Liver (tissue), 9 donors: ENCODE measurements around the gene TIMP1. TPM values are rescaled to one million over a fixed set of nuclear protein-coding genes. Genes with fewer than 3 reads are reported as not detected.

ENCODE experiments used
- DNase-seq: peaks from one replicate; pipeline ENCODE4 v3.0.0-alpha.2; 2017; ENCODE audit warnings: low spot score
- H3K27ac ChIP-seq, 2 donors: one replicate each; pipeline ENCODE4 v1.7.0; 2013; ENCODE audit warnings: inconsistent platforms in 2 of 2, low read length in 2 of 2, control low read depth in 1 of 2, low read depth in 1 of 2, mild to moderate bottlenecking in 1 of 2
- H3K27me3 ChIP-seq, 4 donors: one replicate each; pipeline versions ENCODE4 v1.6.1 to v1.7.0; 2013; ENCODE audit warnings: low read length in 3 of 4, inconsistent platforms in 1 of 4, mild to moderate bottlenecking in 1 of 4, moderate library complexity in 1 of 4; ENCODE audit not compliant: control insufficient read depth in 4 of 4, insufficient read depth in 4 of 4
- H3K36me3 ChIP-seq, 4 donors: one replicate each; pipeline versions ENCODE4 v1.6.1 to v1.7.0; 2013; ENCODE audit warnings: low read length in 3 of 4, mild to moderate bottlenecking in 3 of 4, low read depth in 1 of 4, moderate library complexity in 1 of 4; ENCODE audit not compliant: control insufficient read depth in 4 of 4, insufficient read depth in 3 of 4
- H3K4me1 ChIP-seq, 4 donors: one replicate each; pipeline versions ENCODE4 v1.6.1 to v1.7.0; 2013; ENCODE audit warnings: low read length in 3 of 4, mild to moderate bottlenecking in 3 of 4, moderate library complexity in 1 of 4; ENCODE audit not compliant: control insufficient read depth in 4 of 4, insufficient read depth in 4 of 4
- H3K4me3 ChIP-seq, 3 donors: one replicate each; pipeline versions ENCODE4 v1.6.1 to v1.7.0; 2013; ENCODE audit warnings: low read length in 3 of 3, control low read depth in 1 of 3, low read depth in 1 of 3, mild to moderate bottlenecking in 1 of 3
- H3K9ac ChIP-seq, 2 donors: one replicate each; pipeline ENCODE4 v1.7.0; 2013; ENCODE audit warnings: low read length in 2 of 2, mild to moderate bottlenecking in 2 of 2, moderate library complexity in 2 of 2, control low read depth in 1 of 2, low read depth in 1 of 2
- H3K9me3 ChIP-seq, 4 donors: one replicate each; pipeline versions ENCODE4 v1.6.1 to v1.7.0; 2013; ENCODE audit warnings: low read length in 3 of 4; ENCODE audit not compliant: control insufficient read depth in 4 of 4
- ATF3 ChIP-seq: IDR thresholded peaks from 2 replicates; pipeline ENCODE4 v1.6.1; 2016; ENCODE audit warnings: antibody characterized with exemption
- CTCF ChIP-seq: fragments of 150-350 bp; IDR thresholded peaks from 2 replicates; pipeline ENCODE4 v1.5.1; 2017; ENCODE audit warnings: improper control_type of control experiment, low read depth, low read length; ENCODE audit not compliant: missing input control
- EGR1 ChIP-seq, 2 donors: IDR thresholded peaks; 2 replicates each; pipeline ENCODE4 v1.6.1; 2016 to 2018; ENCODE audit warnings: antibody characterized with exemption in 2 of 2, low read depth in 2 of 2
- FOXA1 ChIP-seq: IDR thresholded peaks from 2 replicates; pipeline ENCODE4 v1.6.1; 2016; ENCODE audit warnings: antibody characterized with exemption
- FOXA2 ChIP-seq: IDR thresholded peaks from 2 replicates; pipeline ENCODE4 v1.6.1; 2016; ENCODE audit warnings: antibody characterized with exemption
- GABPA ChIP-seq, 2 donors: IDR thresholded peaks in 1 of 2; conservative IDR thresholded peaks in 1 of 2; 2 replicates each; pipeline ENCODE4 v1.6.1; 2016; ENCODE audit warnings: antibody characterized with exemption in 2 of 2, mild to moderate bottlenecking in 1 of 2, moderate library complexity in 1 of 2
- HNF4A ChIP-seq, 2 donors: conservative IDR thresholded peaks; 2 replicates each; pipeline ENCODE4 v1.6.1; 2016; ENCODE audit warnings: antibody characterized with exemption in 2 of 2, mild to moderate bottlenecking in 2 of 2
- HNF4G ChIP-seq: IDR thresholded peaks from 2 replicates; pipeline ENCODE4 v1.6.1; 2016; ENCODE audit warnings: antibody characterized with exemption
- JUND ChIP-seq, 2 donors: IDR thresholded peaks; 2 replicates each; pipeline ENCODE4 v1.6.1; 2016; ENCODE audit warnings: antibody characterized with exemption in 2 of 2
- MAX ChIP-seq: IDR thresholded peaks from 2 replicates; pipeline ENCODE4 v1.6.1; 2016; ENCODE audit warnings: antibody characterized with exemption
- NR2F2 ChIP-seq: IDR thresholded peaks from 2 replicates; pipeline ENCODE4 v1.6.1; 2016; ENCODE audit warnings: antibody characterized with exemption
- RAD21 ChIP-seq, 2 donors: IDR thresholded peaks; 2 replicates each; pipeline ENCODE4 v1.6.1; 2016; ENCODE audit warnings: antibody characterized with exemption in 2 of 2, mild to moderate bottlenecking in 2 of 2
- REST ChIP-seq: IDR thresholded peaks from 2 replicates; pipeline ENCODE4 v1.6.1; 2016; ENCODE audit warnings: antibody characterized with exemption, mild to moderate bottlenecking
- RXRA ChIP-seq, 2 donors: IDR thresholded peaks; 2 replicates each; pipeline ENCODE4 v1.6.1; 2017 to 2018; ENCODE audit warnings: antibody characterized with exemption in 2 of 2, mild to moderate bottlenecking in 1 of 2
- SP1 ChIP-seq: IDR thresholded peaks from 2 replicates; pipeline ENCODE4 v1.6.1; 2018; ENCODE audit warnings: antibody characterized with exemption, mild to moderate bottlenecking
- TAF1 ChIP-seq: conservative IDR thresholded peaks from 2 replicates; pipeline ENCODE4 v1.6.1; 2016; ENCODE audit warnings: antibody characterized with exemption, mild to moderate bottlenecking
- YY1 ChIP-seq: IDR thresholded peaks from 2 replicates; pipeline ENCODE4 v1.6.1; 2016; ENCODE audit warnings: antibody characterized with exemption, mild to moderate bottlenecking
- ZBTB33 ChIP-seq: IDR thresholded peaks from 2 replicates; pipeline ENCODE4 v1.6.1; 2016; ENCODE audit warnings: antibody characterized with exemption
- WGBS: extraction: QIAGEN DNeasy Blood & Tissue Kit; methylation state at CpG from one replicate; pipeline ENCODE4 v1.1.7; 2013; 5-methylcytosine and 5-hydroxymethylcytosine counted together
- polyA plus RNA-seq, 2 donors: library from polyadenylated mRNA; stranded (reverse) in 1 of 2; unstranded in 1 of 2; fragments of 200-250 nt in 1 of 2; fragments of >200 nt in 1 of 2; fragmentation: Nextera tagmentation in 1 of 2; extraction: Ambion mirVana in 1 of 2; gene quantifications; one replicate each; pipeline versions ENCODE4 v1.2.1 to v1.2.3, GENCODE V29; 2013 to 2015
- total RNA-seq, 2 donors: library from RNA; depleted of rRNA; stranded (reverse); fragments of >200 nt; gene quantifications; one replicate each; pipeline ENCODE4 v1.2.3, GENCODE V29; 2014
- donor health status: healthy.
- donor health status: healthy.
- donor health status: healthy.
- donor health status: healthy.
- donor health status: healthy.

The TIMP1 gene
- total and polyA plus RNA-seq, 4 donors = 18.0 to 1,609 (median 146) TPM

- peak in 1 of 2 donors; percentile 28 for TF ChIP-seq RAD21 (IDR thresholded peaks at IDR 0.05)
- no peak for TF ChIP-seq HNF4G
- peak; percentile 19 for TF ChIP-seq CTCF
- Histone ChIP-seq H3K36me3 (peaks cover 9 to 60% (median 20%) of the 10 kb centered on the region in 4 donors), H3K27ac (no peak overlapping the region), H3K9ac (no peak overlapping the region), H3K9me3 (no peaks in the 10 kb centered on the region), H3K27me3 (no peaks in the 10 kb centered on the region), H3K4me3 (no peak overlapping the region), H3K4me1 (no peaks in the 10 kb centered on the region)
- DNase-seq = no peak
- WGBS = 98% methylated on average over 13 of the region's 13 CpGs
Observed at GRCh38 chrX:47568656-47569295, 13.5 kb upstream of the TIMP1 start.

GRCh38 chrX:47570794-47571193 lies 11.4 kb upstream of the TIMP1 start:
- Histone ChIP-seq H3K4me3 (no peak overlapping the region), H3K4me1 (no peaks in the 10 kb centered on the region), H3K27ac (no peak overlapping the region), H3K27me3 (no peaks in the 10 kb centered on the region), H3K9ac (no peak overlapping the region), H3K36me3 (peaks cover 9 to 49% (median 16%) of the 10 kb centered on the region in 4 donors), H3K9me3 (no peaks in the 10 kb centered on the region)
- TF ChIP-seq FOXA1 (no peak), RXRA (IDR thresholded peaks at IDR 0.05) (no peak), RAD21 (IDR thresholded peaks at IDR 0.05) (no peak), JUND (IDR thresholded peaks at IDR 0.05) (no peak), HNF4G (no peak), CTCF (no peak), YY1 (no peak), EGR1 (IDR thresholded peaks at IDR 0.05; ENCODE audit: low read depth in 2 of 2) (no peak), HNF4A (conservative IDR thresholded peaks at IDR 0.05) (no peak), NR2F2 (no peak), FOXA2 (no peak), TAF1 (no peak), GABPA (IDR thresholded peaks at IDR 0.05 in 1 of 2, conservative IDR thresholded peaks at IDR 0.05 in 1 of 2) (no peak), ATF3 (no peak), REST (no peak), ZBTB33 (no peak), SP1 (no peak), MAX (no peak)
- DNase-seq = no peak
- WGBS = 91% methylated on average over 8 of the region's 8 CpGs
